Neural progenitor cell (in vitro differentiated cells): ENCODE data around the gene TSR3.

Experiments used
- CTCF ChIP-seq: fragments of 200-600 bp; sonication (generic); IDR thresholded peaks from 2 replicates; pipeline ENCODE4 v1.5.1; 2017; ENCODE audit warnings: antibody characterized with exemption, mild to moderate bottlenecking
- EZH2phosphoT487 ChIP-seq: fragments of 200-600 bp; sonication (generic); IDR thresholded peaks from 2 replicates; pipeline ENCODE4 v1.6.1; 2017; ENCODE audit warnings: antibody characterized with exemption

GRCh38 chr16:1383556-1383955, 31.9 kb upstream of the TSR3 start:
- TF ChIP-seq CTCF = no peak
- no peak for TF ChIP-seq EZH2phosphoT487
